Measurements from ENCODE around the gene HRH1. TPM values are rescaled to one million over a fixed set of nuclear protein-coding genes. Genes with fewer than 3 reads are reported as not detected.

The HRH1 gene
- total and polyA plus RNA-seq, 2 experiments from 2014 or later, result not detected

- Histone ChIP-seq H3K9me3 (ENCODE audit: low read depth) (no peaks in the 10 kb centered on the region), H3K4me3 (no peak overlapping the region), H3K4me1 (ENCODE audit: low read depth) (no peaks in the 10 kb centered on the region), H3K27ac (no peak overlapping the region), H3K27me3 (peaks cover 11% of the 10 kb centered on the region), H3K36me3 (no peaks in the 10 kb centered on the region)
- no peak for DNase-seq (ENCODE audit: low read depth in 1 of 2, low spot score in 1 of 2)
- no peak for TF ChIP-seq CTCF (IDR thresholded peaks at IDR 0.05; ENCODE audit: low read depth, low read length)
Observed at GRCh38 chr3:11235385-11235784, 81.1 kb downstream of the HRH1 start.

- no peak overlapping the region for H3K4me3 ChIP-seq
- H3K36me3 ChIP-seq, result no peaks in the 10 kb centered on the region
- peaks cover 11% of the 10 kb centered on the region for H3K27me3 ChIP-seq
- no peak overlapping the region for H3K27ac ChIP-seq
- peak; percentile 37 to 70 for DNase-seq (ENCODE audit: low read depth in 1 of 2, low spot score in 1 of 2)
- no peaks in the 10 kb centered on the region for H3K9me3 ChIP-seq (ENCODE audit: low read depth)
- H3K4me1 ChIP-seq (ENCODE audit: low read depth), result no peaks in the 10 kb centered on the region
- TF ChIP-seq CTCF (IDR thresholded peaks at IDR 0.05; ENCODE audit: low read depth, low read length), result peak; percentile 81
Observed at GRCh38 chr3:11236588-11237461, 82.5 kb downstream of the HRH1 start.

DNA sequence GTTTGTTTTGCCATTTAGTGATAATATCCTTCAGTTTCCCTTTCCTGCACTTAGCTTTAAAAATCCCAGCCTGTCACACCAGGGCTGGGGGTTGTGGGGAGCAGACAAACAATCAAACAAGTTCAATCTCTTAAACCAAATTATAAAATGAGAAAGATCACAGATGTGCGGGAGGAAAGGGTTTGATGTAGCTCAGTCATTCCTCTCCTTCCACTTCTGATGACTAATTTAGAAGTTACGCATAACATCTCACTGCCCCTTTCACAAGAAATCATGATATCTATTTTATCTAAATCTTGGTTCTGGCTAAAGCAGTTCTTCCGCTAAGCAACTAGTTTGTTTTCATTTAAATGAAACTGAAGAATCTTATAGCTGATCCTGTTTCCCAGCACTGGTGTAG lies 83.8 kb downstream of the HRH1 start:
- Histone ChIP-seq H3K27ac (no peak overlapping the region), H3K9me3 (ENCODE audit: low read depth) (no peaks in the 10 kb centered on the region), H3K4me1 (ENCODE audit: low read depth) (no peaks in the 10 kb centered on the region), H3K4me3 (no peak overlapping the region), H3K36me3 (no peaks in the 10 kb centered on the region), H3K27me3 (peaks cover under 1% of the 10 kb centered on the region)
- peak in 1 of 2 donors; percentile 93 for DNase-seq (ENCODE audit: low read depth in 1 of 2, low spot score in 1 of 2)
- TF ChIP-seq CTCF (IDR thresholded peaks at IDR 0.05; ENCODE audit: low read depth, low read length), result no peak

GRCh38 chr3:11238880-11239279 lies 84.6 kb downstream of the HRH1 start:
- Histone ChIP-seq H3K27me3 (no peaks in the 10 kb centered on the region), H3K36me3 (no peaks in the 10 kb centered on the region), H3K4me1 (ENCODE audit: low read depth) (no peaks in the 10 kb centered on the region), H3K4me3 (no peak overlapping the region), H3K27ac (no peak overlapping the region), H3K9me3 (ENCODE audit: low read depth) (no peaks in the 10 kb centered on the region)
- no peak for TF ChIP-seq CTCF (IDR thresholded peaks at IDR 0.05; ENCODE audit: low read depth, low read length)
- peak in 1 of 2 donors; percentile 86 for DNase-seq (ENCODE audit: low read depth in 1 of 2, low spot score in 1 of 2)

GRCh38 chr3:11239796-11240195 lies 85.5 kb downstream of the HRH1 start:
- H3K9me3 ChIP-seq (ENCODE audit: low read depth), result no peaks in the 10 kb centered on the region
- no peaks in the 10 kb centered on the region for H3K4me1 ChIP-seq (ENCODE audit: low read depth)
- H3K4me3 ChIP-seq, result no peak overlapping the region
- no peak overlapping the region for H3K27ac ChIP-seq
- H3K36me3 ChIP-seq, result no peaks in the 10 kb centered on the region
- H3K27me3 ChIP-seq, result no peaks in the 10 kb centered on the region
- no peak for DNase-seq (ENCODE audit: low read depth in 1 of 2, low spot score in 1 of 2)
- no peak for TF ChIP-seq CTCF (IDR thresholded peaks at IDR 0.05; ENCODE audit: low read depth, low read length)

Data from cardiac muscle cell (in vitro differentiated cells and primary cell).